Activated gamma-delta T cell (primary cell): ENCODE measurements around the gene HAND1.
"Not testable (repeated sequence)": the region's sequence is repeated elsewhere in the genome, so short reads cannot be mapped to it uniquely, and the experiment has no call there.

ENCODE experiments used
- DNase-seq: peaks from one replicate; lab custom pipeline; 2025; lab: John Stamatoyannopoulos, UW
- total RNA-seq, 2 donors: gene quantifications; one replicate each; lab custom pipeline; 2026; lab: John Stamatoyannopoulos, UW

The HAND1 gene
- total RNA-seq, result 0 reads per million in 2 donors

DNA sequence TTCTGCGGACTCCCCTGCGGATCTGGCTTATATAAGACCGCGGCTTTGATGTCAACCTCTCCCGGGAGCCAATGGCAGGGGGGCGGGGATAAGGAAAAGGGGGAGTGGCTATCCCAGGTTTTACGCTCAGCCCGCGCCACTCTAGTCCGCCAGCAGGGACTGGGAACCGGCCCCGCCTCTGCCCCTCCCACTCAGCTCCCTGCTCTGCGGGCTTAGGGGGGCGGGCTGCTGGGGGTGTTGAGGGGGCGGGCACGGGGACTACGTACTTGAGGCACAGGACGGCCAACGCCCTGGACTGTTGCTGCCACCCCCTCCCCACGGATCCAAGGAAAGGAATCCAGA is at the start of gene HAND1:
HAND1 (minus strand) TSS at position 4 of the 342 bp plus-strand sequence. CDS start 219 bp downstream, outside the sequence.
- DNase-seq, result no peak

DNA sequence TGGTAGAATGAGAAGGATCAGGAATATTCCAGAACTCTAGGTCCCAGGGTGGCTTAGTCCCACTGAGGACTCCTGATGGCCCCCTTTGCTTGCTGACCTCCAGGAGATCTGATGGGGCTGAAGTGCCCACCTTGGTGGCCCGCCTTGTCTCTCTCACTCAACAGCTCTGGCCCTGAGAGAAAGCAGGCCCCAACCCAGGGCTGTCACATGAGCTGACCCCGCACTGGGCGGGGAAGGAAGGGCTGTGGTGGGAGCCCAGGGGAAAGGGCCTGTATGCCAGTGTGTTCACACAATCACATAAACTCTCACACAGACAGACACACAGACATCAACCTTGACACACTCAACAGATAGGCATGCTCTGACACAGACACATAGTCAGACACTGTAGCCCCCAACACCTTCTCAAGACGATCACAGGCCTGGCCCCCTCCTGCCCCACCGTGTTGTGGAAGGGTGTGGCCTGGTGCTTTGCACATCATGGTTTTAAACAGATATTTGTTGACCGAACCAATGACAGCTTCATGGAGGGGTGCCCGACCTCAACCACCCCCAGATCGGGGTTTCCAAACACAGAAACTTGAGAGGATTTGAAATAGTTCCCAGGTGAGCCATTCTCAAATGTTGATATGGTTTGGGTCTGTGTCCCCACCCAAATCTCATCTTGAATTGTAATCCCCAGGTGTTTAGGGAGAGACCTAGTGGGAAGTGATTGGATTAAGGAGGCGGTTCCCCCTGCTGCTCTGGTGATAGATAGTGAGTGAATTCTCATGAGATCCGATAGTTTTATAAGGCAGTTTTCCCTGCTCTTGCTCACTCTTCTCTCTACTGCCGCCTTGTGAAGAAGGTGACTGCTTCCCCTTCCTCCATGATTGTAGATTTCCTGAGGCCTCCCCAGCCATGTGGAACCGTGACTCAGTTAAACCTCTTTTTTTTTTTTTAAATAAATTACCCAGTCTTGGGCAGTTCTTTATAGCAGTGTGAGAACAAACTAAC is 48.5 kb upstream of the HAND1 start:
- no peak for DNase-seq

DNA sequence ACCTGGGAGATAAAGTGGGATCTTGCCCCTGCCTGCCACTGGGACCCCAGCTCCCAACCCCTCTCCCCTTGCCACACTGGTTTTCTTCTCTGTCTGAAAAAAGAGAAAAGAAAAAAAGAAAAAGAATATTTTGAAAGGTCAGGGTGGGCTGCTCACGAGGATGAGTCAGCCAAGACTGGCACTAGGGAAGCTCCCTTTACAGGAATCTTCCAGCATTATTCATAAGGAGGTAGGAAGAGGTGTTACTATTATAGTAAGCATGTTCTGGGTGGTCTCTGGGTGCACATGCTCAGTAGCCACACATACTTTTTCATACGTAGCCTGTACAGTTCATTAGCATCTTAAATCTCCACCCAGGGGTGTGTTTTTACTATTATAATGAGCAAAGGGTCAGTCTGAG is 46.8 kb upstream of the HAND1 start:
- no peak for DNase-seq

DNA sequence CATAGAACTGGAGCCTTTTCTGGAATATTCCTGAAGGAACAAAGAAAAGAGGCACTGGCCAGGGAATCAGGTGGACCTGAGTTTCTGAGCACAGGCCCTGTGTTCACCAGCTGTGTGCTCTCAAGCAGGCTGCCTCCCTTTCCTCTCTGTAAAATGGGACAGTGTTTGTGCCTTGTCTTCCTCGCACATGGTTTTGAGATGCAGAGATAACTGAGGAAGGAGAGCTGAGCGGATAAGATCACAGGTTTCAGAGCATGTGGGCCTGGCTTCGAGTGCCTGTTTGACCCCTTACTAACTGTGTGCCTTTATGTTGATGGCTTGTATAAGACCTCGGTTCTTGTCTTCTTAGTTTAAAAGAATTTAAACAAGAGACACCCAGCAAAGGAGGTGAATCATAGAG is 46.2 kb upstream of the HAND1 start:
- DNase-seq, result no peak

DNA sequence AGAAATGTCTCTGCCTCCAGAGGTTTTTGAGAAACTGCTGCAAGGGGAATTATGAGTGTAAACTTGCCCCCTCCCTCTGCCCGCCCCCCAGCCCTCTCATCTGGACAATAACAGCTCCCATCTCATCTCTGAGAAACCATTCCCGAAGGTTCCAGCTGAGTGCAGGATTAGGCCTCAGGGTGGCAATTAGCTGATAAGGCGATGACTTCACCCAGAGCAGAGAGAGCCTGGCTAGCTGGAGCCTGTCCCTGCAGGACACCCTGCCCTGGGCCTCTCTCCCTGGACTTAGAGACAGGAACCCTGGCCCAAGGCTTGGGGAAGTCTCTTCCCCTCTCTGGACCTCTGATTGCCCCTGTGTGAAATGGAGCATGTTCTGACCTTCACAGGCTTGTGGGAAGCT is 45.7 kb upstream of the HAND1 start:
- no peak for DNase-seq

DNA sequence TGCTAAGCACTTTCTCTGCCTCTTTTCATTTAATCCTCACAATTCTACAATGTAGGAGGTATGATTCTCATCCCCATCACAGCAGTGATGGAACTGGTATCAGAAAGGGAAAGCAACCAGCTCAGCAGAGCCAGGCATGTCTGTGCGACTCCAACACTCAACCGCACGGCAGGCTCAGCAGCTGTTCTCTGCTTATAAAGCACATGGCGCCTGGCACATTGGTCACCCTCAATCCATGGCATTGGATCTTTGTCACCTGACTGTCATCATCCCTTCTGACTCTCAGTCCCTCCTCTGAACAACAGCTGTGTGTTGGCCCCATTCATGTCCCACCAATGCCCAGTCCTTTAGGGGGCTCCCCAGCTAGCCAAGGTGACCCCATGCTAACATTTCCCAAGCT is 45.1 kb upstream of the HAND1 start:
- no peak for DNase-seq

DNA sequence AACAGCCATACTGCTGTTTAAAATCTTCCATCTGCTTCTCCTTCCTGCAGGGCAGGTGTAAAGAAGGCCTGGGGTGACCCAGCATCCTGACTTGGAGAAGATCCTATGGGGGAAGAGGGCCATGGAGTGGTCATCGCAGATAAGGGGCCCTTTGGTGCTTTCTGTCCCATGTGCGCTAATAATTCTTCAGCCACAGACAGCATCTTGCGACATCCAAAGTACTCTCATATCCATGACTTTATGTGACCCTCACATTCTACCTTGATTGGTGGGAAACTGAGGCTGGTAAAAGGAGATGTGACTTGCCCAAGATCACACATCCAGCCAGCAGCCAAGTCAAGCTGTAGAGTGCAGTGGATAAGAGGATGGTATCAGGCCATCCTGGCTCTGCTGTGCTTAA is 44.3 kb upstream of the HAND1 start:
- no peak for DNase-seq

DNA sequence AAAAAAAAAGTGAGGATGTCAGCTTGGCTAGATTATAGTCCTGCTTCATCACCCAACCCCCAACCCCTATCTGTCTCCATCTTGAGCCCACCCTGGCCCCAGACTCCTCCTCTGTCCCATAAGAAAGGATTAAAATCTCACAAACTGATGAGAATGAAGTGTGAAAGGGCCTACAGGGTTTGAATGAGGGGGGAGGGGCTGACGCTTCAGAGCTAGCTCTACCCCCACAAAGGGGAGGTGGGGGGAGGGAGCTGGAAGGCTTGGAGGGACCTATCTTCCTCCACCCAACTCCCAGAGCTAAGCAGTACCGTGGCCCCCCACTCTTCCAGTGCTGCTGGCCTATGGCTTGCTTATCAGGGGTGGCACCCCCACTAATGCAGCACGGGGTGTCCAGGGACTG is 43.7 kb upstream of the HAND1 start:
- no peak for DNase-seq

DNA sequence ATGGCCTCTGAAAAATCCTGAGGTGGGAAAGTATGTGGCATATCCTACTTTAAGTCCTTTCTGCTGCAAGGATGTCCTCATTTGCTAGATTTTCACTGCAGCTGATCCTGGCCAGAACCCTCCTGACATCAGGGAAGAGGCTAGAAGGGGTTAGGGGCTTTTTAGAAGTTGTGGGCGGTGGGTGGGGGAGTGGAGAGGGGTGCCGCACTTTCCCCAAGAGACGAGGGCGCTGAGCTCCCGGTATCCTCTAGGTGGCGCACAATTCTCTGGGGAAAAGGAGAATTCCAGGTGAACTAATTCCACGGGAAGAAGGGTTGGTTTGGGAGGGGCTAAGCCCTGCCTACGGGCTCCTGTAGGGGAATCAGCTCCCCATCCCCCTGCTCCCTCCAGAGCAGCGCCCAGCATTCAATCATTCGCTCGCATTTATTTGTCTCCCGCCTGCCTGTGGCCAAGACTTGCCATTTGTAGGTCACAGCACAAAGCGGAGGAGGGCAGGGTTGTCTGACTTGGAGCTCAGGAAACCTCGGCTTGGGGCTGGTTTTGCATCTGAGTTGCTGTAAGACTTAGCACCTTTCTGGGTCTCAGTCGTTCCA is 42.9 kb upstream of the HAND1 start:
- DNase-seq, result no peak

DNA sequence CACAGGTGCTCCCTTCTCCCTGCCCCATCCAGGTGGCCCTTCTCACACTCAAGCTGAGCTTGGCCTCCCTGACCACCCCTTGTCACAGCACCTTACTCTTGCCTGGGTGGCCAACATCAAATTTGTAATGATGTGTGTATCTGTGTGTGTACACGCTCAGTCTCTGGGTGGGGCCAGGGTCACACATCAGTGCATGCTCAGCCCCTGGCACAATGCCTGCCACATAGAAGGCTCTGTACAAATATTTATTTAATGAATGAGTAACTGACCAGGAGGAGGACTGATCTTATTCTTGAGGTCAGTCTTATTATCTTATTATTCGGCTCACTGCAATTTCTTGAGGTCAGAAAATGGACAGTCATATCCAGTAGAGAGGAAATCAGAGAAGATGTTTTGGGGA is 41.3 kb upstream of the HAND1 start:
- DNase-seq, result no peak

DNA sequence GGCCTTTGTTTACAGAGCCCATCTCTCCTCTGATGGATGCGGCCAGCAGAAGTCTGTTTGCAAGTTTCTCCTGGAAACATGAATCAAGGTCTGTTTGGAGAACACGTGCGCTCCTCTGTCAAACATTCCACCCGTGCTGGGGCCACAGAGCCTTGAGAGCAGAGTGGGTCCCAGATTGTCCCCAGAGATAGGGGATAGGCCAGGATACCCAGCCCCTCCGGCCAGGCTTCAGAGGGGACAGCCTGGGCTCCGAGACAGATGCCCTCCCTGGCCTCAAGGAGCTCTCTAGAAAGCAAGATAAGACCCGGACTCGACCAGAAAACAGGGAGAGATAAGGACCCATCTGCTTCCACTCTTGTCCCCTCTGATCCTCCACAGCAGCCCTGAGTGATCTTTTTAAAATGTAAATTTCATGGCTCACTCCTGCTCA is 40.4 kb upstream of the HAND1 start:
- DNase-seq, result no peak

DNA sequence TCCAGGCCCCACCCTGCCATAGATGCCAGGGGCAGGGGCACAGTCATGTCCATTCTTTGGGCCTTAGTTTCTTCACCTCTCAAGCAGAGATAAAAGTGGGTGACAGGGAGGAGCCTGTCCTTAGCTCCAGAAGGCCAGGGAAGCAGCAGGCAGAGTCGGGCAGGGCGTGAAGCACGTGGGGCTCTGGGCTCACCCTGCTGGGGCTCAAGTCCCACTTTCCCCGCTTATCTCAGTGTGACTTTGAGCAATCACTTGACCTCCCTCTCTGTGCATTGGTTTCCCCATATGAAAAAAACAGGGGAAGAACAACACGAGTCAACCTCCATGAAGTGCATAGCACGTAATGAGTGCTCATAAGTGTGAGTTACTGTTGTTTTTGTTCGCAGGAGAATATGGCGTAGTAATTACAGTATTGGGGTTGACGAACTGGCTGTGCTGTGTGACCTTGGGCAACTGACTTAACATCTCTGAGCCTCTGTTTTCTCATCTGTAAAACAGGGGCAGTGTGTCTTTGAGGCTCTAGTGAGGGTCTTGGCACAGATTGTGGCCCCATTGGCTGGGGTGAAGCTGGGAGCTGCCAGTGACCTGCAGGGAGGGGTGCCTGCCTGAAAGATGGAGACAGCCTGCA is 39.9 kb upstream of the HAND1 start:
- DNase-seq, result no peak

DNA sequence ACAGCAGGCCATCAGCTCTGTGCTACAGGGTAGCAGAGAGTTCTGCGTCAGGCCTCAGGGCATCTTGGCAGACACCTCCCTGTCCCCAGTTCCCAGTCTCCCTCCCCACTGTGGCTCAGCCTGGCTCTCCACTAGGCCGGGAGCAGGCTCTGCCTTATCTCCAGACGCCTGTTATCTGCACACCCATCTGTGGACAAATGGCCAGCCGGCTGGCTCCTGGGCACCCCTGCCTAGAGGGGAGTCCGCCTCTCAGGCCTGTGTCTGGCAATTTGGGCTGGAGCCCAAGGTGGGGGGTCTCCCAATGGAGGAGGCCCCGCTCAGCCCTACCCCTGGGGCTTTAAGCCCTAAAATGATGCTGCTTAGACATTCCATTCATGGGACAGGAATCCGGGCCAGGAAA is 39.2 kb upstream of the HAND1 start:
- DNase-seq, result no peak

DNA sequence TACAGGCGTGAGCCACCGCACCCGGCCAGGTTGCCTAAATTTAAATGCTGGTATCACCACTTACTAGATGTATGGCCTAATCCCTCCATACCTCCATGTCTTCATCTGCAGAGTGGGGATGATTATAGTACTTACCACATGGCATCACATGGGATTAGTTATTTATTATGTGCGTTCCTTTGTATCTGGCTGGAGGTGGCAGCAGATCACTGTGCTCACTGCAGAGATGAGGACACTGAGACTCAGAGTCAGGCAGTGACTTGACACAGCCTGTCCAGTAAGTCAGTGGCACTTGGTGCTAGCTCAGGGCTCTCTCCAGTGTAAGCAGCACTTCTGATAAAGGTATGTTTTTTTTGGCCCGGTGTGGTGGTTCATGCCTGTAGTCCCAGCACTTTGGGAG is 38.4 kb upstream of the HAND1 start:
- DNase-seq, result no peak

DNA sequence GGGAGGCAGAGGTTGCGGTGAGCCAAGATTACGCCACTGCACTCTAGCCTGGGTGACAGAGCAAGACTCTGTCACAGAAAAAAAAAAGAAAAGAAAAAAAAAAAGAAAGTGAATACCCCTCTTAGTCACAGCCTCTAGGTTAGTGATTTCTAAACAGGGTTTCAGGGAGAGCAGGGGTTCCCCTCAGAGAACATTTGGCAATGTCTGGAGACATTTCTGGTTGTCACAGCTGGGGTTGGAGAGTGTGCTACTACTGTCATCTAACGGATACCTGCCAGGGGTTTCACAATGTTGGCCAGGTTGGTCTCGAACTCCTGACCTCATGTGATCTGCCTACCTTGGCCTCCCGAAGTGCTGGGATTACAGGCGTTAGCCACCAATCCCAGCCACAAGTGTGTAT is 37.5 kb upstream of the HAND1 start:
- DNase-seq, result not testable (repeated sequence)

DNA sequence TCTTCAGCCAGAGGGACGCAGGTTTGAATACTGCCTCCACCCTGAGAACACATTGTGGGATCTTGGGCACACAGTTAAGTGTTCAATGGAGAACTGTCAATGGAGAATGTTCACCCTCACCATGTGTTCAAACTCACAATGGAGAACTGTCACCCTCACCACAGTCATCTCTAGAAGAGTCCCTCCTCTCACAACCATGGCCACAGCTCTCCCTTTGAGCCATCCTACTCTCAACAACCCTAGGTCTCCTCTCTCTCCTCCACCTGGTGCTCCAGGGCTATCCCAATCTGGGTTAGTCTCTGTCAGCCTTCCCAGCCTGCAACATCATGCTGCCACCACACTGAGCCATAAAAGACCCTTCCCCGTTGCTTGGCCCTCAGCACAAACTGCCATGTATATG is 36.3 kb upstream of the HAND1 start:
- no peak for DNase-seq

DNA sequence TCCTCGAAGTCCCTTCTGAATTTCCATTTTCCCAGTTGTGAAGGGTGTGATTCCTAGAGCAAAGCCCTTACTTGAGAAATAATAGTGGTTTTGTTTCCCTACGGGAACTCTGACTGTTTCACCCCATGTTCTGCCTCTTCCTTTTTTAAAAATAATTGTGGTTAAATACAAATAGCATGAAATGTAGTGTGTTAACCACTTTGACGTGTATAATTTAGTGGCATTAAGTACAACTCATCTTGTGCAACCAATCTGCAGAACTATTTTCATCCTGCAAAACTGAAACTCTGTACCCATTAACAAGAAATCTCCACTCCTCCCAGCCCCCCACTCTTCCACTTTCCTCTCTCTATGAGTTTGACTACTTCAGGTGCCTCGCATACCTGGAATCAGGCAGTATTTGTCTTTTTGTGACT is 35.6 kb upstream of the HAND1 start:
- no peak for DNase-seq

DNA sequence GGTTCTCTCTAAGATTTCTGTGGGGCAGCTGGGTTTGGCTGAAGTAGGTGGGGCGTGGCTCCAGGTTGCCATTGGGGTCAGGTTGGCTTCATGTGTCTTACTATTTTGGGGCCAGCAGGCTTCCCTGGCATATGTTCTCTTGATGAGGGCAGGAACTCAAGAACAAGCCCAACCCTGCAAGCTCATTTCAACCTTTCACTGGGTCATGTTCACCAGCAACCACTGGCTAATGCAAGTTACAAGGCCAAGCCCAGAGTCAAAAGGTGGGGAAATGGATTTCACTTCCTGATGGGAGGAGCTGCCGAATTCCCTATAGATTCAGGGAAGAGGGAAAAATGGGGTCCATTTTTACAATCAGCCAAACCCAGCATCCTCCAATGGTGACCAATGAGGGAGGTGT is 34.0 kb upstream of the HAND1 start:
- DNase-seq, result no peak

DNA sequence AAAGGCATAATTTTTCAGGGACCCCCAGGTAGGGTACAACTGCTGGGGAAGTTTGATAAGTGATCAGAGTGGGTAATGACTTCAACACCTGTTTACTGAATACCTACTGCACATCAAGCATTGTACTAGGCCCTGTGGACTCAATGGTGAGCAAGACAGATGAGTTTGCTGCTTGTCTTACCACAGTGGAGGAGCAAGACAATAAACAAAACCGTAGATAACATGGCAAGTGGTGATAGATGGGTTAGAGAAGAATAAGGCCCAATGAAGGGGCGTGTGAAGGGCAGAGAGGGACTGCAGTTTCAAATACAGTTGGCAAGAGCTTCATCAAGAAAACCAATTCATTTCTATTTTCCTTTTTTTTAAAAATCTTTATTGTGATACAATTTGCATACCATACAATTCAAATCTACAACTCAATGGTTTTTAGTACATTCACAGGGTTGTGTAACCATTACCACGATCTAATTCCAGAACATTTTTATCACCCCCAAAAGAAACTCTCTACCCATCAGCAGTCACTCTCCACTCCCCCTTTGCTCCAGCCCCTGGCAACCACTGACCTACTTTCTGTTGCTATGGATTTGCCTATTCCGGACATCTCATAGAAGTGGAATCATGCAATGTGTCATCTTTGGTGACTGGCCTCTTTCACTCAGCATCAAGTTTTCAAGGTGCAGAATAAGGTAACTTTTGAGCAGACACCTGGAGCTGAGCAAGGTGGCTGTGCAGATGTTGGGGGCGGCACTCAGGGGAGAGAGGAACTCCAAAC is 31.9 kb upstream of the HAND1 start:
- DNase-seq, result no peak

DNA sequence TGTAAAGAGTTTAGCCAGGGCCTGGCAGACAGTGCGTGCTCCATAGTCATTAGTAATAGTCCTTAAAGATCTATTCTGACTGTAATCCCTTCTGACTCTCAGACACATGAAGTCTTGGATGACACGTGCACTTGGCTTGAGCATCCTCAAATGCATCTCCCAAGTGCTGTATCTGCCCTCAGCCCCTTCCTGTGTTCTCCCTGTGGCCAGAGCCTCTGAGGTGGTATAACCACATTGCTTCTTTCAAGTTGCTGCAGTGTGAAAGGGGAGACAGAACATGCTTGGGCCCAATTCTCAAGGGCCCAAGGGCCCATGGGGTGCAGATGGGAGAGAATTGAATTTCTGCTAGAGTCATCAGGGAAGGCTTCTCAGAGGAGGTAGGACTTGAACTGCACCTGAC is 30.1 kb upstream of the HAND1 start:
- DNase-seq, result no peak

DNA sequence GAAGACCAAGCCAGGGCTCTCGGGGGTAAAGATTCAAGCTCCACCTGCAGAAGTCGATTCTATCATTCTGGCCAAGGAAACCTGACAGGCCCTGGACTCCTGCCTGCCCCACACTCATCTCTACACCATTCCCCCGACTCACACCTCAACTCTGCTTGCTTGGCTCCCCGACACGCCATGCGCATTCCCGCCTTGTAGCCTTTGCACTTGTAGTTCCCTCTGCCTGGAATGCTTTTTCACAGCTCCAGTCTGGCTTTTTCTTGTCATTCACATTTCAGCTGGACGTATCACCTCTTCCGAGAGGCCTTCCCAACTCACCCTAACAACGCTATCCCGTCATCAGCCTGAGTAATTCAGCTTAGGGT is 28.7 kb upstream of the HAND1 start:
- DNase-seq, result no peak

DNA sequence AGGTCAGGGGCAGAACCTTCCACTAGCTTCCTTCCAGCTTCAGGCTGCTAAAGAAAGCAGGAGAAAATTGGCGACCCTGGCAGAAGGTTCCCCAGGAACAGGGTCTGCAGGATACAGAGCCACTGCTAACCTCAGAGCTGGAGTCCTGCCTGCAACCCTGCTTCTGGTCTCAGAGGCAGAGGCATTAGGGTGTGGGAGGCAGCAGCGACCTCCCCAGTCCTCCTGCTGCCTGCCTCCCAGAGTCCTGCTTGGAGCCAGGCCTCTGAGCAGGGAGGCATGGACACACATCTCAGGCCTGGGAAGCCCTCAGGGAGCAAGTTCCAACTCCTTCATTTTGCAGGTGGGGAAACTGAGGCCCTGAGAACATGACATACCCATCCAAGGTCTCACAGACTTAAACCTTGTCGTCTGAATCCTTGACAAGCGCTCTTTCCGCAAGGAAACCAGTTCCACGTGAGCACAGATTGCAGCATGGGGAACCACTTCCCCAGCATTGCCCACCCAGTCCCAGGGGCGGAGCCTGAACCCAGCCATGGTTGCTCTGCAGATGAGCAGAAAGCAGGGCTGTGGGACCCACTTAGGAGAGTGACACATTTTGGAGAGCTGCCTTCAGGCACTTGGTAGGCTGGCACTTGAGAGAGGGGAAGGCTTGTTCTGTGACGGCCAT is 28.2 kb upstream of the HAND1 start:
- no peak for DNase-seq
